ENCODE results near the gene WDR7. TPM values are rescaled to one million over a fixed set of nuclear protein-coding genes. Genes with fewer than 3 reads are reported as not detected.
A peak's percentile ranks its signal among the peaks of the same experiment; 100 is the strongest.

WDR7 gene
- total and polyA plus RNA-seq, 9 of the 15 experiments (the other 6 are each of a cell fraction or from before 2014, with no cell fraction given) = 1.4 to 9.4 (median 5.3) TPM

DNA sequence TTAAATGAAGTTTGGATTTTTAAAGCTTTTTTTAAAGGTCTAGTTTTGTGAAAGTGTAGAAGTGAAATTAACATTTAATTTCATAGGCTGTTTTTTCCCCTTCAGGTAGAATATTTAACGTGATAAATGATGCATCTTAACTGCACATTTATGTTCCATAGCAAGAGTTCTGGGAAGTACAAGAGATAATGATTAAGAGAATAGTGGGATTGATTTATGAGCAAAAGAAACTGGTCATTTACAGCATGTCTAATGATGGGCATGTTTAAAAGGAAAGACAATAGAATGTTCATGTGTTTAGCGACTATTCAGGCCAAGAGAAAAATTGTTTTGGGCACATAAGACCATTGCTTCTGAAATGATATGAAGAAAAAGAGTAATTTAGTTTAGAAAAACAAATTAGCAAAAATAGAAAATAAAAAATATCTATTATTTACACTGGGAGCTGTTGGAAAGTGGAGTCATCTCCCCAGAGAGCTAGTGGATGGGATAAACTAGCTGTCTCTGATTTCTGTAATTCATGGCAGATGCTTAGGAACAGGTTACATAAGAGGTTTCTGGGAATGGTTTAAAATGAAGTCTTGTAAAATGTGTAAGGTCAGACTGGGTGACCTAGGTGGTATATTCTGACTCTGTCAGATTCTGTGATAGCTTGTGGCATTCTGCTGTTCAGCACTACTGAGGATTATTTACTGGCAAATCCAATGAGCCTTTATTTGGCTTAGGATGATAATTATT is 60.7 kb downstream of the WDR7 start:
- DNase-seq (ENCODE audit: extremely low read depth in 1 of 4, low spot score in 3 of 4) (no peak), ATAC-seq (no peak), FAIRE-seq (no peak)
- H3K27me3 ChIP-seq (ENCODE audit: control insufficient read depth in 2 of 2, insufficient read depth in 2 of 2, low read length in 2 of 2) = no peaks in the 10 kb centered on the region
- ChIA-PET POLR2A (no interaction called here), CTCF (ENCODE audit: low intra/inter-chr PET ratio) (no interaction called here)
- H3K79me2 ChIP-seq (ENCODE audit: control insufficient read depth, insufficient read depth, low read length) = no peaks in the 10 kb centered on the region
- intact Hi-C loops (cut with micrococcal nuclease) (no loop called here), in situ Hi-C loops (cut with MboI) (no loop called here)
- no peak overlapping the region for H3K4me3 ChIP-seq
- H2AFZ ChIP-seq (ENCODE audit: low read depth, low read length) = no peak overlapping the region
- WGBS (ENCODE audit: insufficient coverage, low coverage, missing lambda C conversion rate) = 16% methylated on average over 2 of the region's 2 CpGs
- no peaks in the 10 kb centered on the region for H4K20me1 ChIP-seq (replicated peaks; ENCODE audit: control insufficient read depth, insufficient read depth, low read length)
- H3K4me1 ChIP-seq (replicated peaks in 1 of 2; ENCODE audit: control insufficient read depth in 2 of 2, insufficient read depth in 2 of 2, low read length in 2 of 2) = peaks cover 0 to 4% of the 10 kb centered on the region in 2 experiments; a peak in 1 of 5 replicates
- BruUV-seq (replicated peaks) = no TSS peak
- H3K27ac ChIP-seq (ENCODE audit: extremely low read depth, low read depth, low read length) = no peak overlapping the region
- H3K9me1 ChIP-seq (ENCODE audit: control insufficient read depth, insufficient read depth, low read length) = no peaks in the 10 kb centered on the region
- no peak overlapping the region for H3K9ac ChIP-seq (ENCODE audit: insufficient read depth in 1 of 2, low read depth in 2 of 2, low read length in 2 of 2)
- no peak overlapping the region for H3K4me2 ChIP-seq (ENCODE audit: insufficient read depth, low read length)
- TF ChIP-seq TAF1 (IDR thresholded peaks at IDR 0.05; ENCODE audit: control insufficient read depth, extremely low read depth, insufficient read depth, low read length, severe bottlenecking) = no peak
- TF ChIP-seq, protein P1, sequence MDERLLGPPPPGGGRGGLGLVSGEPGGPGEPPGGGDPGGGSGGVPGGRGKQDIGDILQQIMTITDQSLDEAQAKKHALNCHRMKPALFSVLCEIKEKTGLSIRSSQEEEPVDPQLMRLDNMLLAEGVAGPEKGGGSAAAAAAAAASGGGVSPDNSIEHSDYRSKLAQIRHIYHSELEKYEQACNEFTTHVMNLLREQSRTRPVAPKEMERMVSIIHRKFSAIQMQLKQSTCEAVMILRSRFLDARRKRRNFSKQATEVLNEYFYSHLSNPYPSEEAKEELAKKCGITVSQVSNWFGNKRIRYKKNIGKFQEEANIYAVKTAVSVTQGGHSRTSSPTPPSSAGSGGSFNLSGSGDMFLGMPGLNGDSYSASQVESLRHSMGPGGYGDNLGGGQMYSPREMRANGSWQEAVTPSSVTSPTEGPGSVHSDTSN (CRISPR knock-in tag; IDR thresholded peaks at IDR 0.05; ENCODE audit: low read depth) = no peak
- TF ChIP-seq, protein P1 (tag; conservative IDR thresholded peaks at IDR 0.05; ENCODE audit: low read depth) = peak; percentile 60; the same call in 1 of the 2 replicates
- TF ChIP-seq MEIS2 (IDR thresholded peaks at IDR 0.05; ENCODE audit: partially characterized antibody) = peak; percentile 54
- H3K9me3 ChIP-seq (replicated peaks; ENCODE audit: control insufficient read depth, insufficient read depth, low read depth, low read length) = no peaks in the 10 kb centered on the region
- H3K36me3 ChIP-seq (ENCODE audit: control insufficient read depth, insufficient read depth, low read length) = no peaks in the 10 kb centered on the region

All from K562 (cell line).